GM21737 (cell line): ENCODE measurements around the gene RRAGD.
A peak's percentile ranks its signal among the peaks of the same experiment; 100 is the strongest.

Experiments
- ATAC-seq: cut with Tn5 transposase; IDR thresholded peaks from one replicate; pipeline ENCODE4 v1.9.1; 2021; ENCODE audit warnings: mild to moderate bottlenecking, moderate library complexity; ENCODE audit not compliant: unreplicated experiment

Gene RRAGD

GRCh38 chr6:89412071-89413005 lies at the start of gene RRAGD:
RRAGD (minus strand) TSS chr6:89412273; CDS start chr6:89411993, 280 bp downstream.
- ATAC-seq: peak; percentile 77

GRCh38 chr6:89460713-89461112 lies 48.6 kb upstream of the RRAGD start:
- no peak for ATAC-seq

GRCh38 chr6:89459501-89459900 lies 47.4 kb upstream of the RRAGD start:
- no peak for ATAC-seq

GRCh38 chr6:89458704-89459103 lies 46.6 kb upstream of the RRAGD start:
- no peak for ATAC-seq

- no peak for ATAC-seq
Measured at GRCh38 chr6:89454300-89454699, 42.2 kb upstream of the RRAGD start.

GRCh38 chr6:89452281-89452680 lies 40.2 kb upstream of the RRAGD start:
- no peak for ATAC-seq

GRCh38 chr6:89449193-89449592 lies 37.1 kb upstream of the RRAGD start:
- no peak for ATAC-seq

GRCh38 chr6:89443658-89444057 lies 31.6 kb upstream of the RRAGD start:
- no peak for ATAC-seq

GRCh38 chr6:89440200-89440599 lies 28.1 kb upstream of the RRAGD start:
- ATAC-seq: no peak

- ATAC-seq: no peak
Measured at GRCh38 chr6:89439014-89439413, 26.9 kb upstream of the RRAGD start.

- no peak for ATAC-seq
Measured at GRCh38 chr6:89438248-89438647, 26.2 kb upstream of the RRAGD start.

GRCh38 chr6:89436226-89436625 lies 24.2 kb upstream of the RRAGD start:
- no peak for ATAC-seq

- ATAC-seq: no peak
Measured at GRCh38 chr6:89434954-89435353, 22.9 kb upstream of the RRAGD start.

- ATAC-seq: no peak
Measured at GRCh38 chr6:89434150-89434499, 22.1 kb upstream of the RRAGD start.

GRCh38 chr6:89433252-89434149 lies 21.4 kb upstream of the RRAGD start:
- ATAC-seq: peak; percentile 32

GRCh38 chr6:89432875-89433251 lies 20.8 kb upstream of the RRAGD start, which contains the start of gene ANKRD6:
ANKRD6 (plus strand) TSS chr6:89433152; CDS start chr6:89566977, 133,825 bp downstream.
- ATAC-seq: peak; percentile 93

- no peak for ATAC-seq
Measured at GRCh38 chr6:89430201-89430962, 18.3 kb upstream of the RRAGD start.

GRCh38 chr6:89416796-89417195 lies 4.7 kb upstream of the RRAGD start:
- no peak for ATAC-seq

GRCh38 chr6:89415185-89415584 lies 3.1 kb upstream of the RRAGD start:
- ATAC-seq: no peak

- ATAC-seq: no peak
Measured at GRCh38 chr6:89414215-89414614, 2.1 kb upstream of the RRAGD start.

- no peak for ATAC-seq
Measured at GRCh38 chr6:89413006-89413400, 930 bp upstream of the RRAGD start.
